SIG-M5 treated with dmso at 0.1 percent for 504 hours (cell line): ENCODE data around the gene C1orf94.

ENCODE experiments used
- DNase-seq: peaks from one replicate; lab custom pipeline; 2025; ENCODE audit not compliant: unreplicated experiment; lab: John Stamatoyannopoulos, UW

Gene C1orf94

DNA sequence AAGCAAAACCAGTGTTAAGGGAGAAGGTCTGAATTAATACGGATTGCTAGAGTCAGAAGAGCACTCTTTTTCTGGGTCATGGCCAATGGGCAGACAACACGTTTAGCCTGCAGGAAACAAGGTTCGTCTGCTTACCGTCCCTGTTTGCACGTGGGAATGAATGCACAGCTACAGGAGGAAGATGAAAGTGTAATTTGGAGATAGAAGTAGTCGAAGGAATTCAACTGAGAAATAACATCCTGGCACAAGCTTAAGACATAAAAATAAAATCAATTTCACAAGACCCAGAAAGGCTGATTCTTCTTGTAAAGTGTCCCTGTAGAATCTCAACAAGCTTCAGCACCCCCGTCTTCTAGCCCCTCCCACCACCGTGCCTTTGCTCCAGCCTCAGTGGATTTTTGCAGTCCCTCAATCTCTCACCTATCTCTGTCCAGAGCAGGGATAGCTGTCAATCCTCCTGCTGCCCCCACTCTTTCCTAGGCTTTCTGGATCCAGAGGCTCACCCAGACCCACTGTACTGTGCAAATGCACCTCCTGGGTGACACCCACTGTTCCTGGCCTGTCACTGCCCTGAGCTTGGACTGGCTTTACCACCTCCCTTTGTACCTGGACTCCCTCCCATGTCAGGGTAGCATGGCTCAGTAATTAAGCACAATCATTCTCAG, 60.6 kb downstream of the C1orf94 start:
- DNase-seq = no peak

DNA sequence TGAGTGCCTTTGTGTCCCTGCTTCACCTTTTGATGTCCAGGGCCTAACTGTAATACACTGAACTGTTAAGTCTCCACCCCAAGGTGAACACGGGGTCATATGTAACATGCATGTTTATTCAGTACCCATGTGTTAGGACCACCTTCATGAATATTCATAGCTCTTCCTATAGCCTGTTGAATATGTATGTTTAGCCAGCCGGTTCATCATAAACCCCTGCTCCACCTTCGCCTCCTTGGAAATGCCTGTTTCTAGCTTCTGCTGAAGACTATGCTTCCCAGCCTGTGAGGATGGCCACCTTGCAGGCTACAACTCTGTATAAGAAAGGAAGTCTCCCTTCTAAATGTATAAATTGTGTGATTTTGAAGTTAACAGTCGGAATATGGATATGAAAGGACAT, 69.3 kb downstream of the C1orf94 start:
- DNase-seq = no peak

DNA sequence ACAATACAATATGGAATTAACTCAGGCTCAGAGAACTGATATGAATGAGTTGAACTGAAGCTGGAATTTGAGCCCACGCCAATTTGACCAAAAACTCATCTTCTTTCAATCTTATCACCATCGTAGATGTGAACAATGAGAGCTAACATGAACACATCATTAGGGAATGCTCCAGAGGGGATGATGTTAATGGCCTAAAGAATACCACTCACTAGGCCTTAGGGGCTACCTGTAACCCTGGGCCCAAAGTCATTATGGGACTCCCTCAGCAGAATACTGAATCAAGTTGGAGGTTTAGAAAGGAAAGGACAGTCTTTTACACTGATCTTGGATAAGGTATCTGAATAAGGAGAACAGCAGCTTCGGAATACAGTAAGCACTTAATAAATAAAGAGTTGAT, 73.6 kb downstream of the C1orf94 start:
- DNase-seq = no peak

DNA sequence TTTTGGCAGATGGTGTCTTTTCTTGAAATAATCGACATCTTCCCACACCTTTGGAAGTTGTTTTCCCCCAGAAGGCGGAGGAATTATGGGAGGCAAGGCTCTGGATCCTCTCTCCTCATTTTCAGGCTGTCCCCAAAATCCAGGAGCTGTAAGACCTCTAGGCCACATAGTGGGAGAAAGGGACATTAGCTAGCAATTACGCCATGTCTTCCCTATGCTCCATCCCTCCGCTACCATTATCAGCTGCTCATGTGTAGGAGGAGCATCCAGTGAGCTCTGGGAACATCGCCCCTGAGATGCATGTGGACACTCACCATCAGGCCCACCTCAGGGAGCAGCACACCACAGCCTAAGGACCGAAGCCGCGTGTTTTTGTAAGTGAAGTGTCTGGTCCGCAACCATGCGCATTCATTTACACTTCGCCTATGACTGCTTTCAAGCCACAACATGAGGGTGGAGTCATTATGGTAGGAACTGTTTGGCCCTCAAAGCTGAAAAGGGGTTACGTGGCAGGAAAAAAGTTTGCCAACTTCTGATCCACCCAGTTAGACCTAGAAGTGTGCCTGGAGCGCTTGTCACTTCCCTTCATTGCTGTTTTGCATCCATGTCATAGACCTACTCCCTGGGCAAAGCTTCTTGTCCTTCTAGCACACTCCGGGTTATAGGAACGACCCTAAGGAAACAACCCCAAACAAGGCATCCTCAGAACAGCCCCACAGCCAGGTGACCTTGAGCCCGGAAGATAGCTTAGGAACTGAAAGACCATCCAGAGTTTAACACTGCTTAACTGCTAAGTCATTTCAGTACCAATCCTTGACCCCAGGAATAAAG, 85.5 kb downstream of the C1orf94 start:
- DNase-seq = no peak

DNA sequence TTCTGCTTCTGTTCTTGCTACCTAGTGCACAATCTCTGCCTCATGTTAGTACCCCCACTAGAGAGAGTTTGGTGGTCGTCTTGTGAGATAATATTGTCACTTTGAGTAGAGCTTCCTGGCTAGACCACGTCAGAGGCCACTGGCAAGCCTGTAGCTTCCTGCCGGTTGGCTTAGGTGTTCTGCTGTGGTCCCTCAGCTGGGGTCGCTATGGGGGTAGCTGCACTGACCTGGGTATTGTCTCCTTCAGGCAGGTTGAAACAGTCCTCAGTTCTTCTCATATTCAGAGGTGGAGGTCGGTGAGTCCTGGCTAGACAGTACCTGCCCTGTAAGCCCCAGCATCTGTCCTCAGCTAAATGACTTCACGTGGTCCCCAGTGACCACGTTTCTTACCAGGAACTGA, 86.2 kb downstream of the C1orf94 start:
- DNase-seq = no peak

DNA sequence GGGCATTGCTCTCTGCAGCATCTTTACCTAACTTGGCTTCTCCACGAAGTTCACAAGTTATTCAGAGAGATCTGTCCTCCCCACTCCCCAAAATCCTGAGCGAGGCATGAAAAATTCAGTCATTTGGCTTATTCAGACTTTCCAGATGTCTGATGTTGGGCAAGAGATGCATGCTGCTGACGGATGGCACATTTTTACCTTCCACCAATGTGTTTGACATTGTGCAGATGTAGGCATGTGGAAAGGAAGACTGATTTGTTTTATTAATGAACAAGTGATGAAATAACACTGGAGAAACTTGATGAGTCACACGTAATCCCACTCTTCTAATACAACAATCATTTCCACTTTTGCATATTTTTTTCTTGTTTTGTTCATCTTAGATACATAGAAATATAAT, 86.7 kb downstream of the C1orf94 start:
- no peak for DNase-seq

DNA sequence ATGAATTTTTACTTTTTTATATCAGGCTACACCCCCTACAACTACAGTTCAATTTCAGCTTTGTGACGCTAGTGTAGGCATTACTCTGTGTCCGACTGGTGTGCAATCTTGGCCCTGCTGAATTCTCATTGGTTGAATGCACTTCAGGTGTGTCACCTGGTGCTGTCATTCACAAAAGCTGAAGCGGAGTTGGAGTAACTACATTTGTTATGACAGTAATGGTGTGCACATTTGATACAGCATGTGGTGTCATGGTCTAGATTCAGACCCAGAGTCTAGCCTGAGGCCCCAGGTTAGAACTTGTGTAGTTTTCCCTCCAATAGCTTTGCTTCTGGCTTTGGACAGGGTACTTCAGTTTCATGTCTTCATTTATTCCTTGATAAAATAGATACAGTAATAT, 88.7 kb downstream of the C1orf94 start:
- no peak for DNase-seq

DNA sequence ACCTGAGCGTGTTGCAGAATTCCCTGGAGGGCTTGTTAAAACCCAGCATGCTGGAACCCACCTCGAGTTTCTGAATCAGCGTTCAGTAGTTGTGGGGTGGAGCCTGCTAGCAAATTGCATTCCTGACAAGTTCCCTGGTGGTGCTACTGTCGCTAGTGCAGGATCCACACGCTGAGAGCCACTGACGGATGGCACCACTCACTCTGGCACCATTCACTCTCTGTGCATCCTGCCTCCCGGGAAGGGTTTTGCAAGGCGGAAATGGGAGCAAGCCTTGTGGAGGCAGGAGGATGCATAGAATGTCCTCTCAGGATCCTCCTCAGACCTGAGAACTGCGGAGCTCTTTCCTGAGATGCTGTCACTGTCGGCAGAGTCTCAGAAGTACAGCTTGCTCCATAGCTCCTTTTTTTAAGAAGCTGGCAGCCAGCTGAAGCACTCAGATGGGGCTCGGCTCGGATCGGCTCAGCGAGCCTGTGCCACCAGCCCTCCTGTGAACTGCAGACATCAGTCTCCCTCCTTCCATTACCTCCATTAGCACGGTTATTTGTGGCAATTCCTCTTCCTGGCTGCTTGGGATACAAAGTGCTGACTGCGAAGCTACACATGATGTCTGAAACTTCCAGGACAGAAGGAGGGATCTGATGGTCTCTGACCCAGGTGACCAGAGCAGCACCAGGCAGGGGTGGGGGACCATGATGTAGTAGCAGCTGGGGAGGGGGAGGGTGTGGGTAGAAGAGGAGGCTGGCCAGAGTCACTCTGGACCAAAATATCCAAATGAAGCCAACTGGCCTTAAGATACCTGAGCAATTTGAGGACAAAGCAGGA, 89.6 kb downstream of the C1orf94 start:
- no peak for DNase-seq

DNA sequence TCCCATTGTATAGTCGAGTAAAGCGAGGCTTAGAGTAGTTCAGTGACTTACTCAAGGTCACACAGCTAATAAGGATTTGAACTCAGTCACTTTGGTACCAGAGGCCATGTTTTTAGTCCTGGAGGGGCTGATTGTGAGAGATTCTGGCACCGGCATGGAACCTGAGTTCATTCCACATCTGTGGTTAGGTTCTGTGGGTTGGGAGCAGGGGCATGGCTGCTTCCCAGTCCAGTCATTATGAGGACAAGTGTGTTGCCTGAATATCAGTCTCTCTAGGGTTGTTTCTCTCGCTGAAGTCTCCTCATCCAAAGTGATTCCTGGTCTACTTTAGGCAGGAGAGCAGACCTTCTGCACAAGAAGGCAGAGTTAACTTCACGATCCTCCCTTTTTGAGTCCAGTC, 90.6 kb downstream of the C1orf94 start:
- DNase-seq = no peak

DNA sequence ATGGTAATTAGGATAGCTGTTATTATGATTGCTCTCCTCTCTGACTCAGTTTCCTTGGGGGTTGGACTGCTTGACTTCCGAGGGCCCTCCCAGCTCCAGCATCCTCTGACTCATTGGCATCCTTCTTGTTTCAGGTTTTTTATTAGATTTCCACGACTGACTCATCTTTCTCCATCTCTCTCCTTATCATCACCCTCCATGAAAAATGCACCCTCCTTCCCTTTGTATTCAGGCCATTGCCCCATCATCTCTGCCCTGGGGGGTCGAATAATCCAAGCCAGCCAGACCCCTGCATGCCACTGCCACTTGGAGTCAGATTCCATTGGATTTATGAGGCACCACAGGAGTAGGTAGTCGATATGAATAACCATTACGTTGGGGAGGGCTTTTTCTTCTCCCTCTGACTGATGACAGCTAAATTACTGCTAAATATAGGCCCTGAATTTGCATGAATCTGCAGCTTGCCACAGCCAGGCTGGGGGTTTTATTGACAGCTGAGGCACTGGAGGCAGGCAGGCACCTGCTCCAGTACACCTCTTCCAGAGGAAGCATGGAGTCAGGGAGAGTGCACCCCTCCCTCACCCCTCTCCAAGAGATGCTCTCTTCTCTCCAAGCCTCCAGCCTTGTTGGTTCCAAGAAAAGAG, 91.7 kb downstream of the C1orf94 start:
- DNase-seq = no peak
